Lower leg skin (tissue), 4 donors: ENCODE data around the gene SLC22A23. TPM values are rescaled to one million over a fixed set of nuclear protein-coding genes. Genes with fewer than 3 reads are reported as not detected.

Source experiments
- DNase-seq, 2 donors: peaks; one replicate each; pipeline ENCODE4 v3.0.0-alpha.2; 2019; ENCODE audit warnings: low spot score in 2 of 2
- H3K4me3 ChIP-seq: fragments of 200-600 bp; sonication (generic); 2 replicates; pipeline ENCODE4 v1.5.1; 2017; ENCODE audit warnings: mild to moderate bottlenecking, low read depth; ENCODE audit not compliant: poor library complexity, severe bottlenecking
- CTCF ChIP-seq, 3 donors: fragments of 450-650 bp; IDR thresholded peaks; one replicate each; pipeline ENCODE4 v1.5.1; 2016; ENCODE audit warnings: antibody characterized with exemption in 3 of 3, mild to moderate bottlenecking in 3 of 3, moderate library complexity in 2 of 3
- POLR2A ChIP-seq, 2 donors: fragments of 450-650 bp; IDR thresholded peaks; one replicate each; pipeline ENCODE4 v1.6.1; 2016 to 2017; ENCODE audit warnings: antibody characterized with exemption in 2 of 2, mild to moderate bottlenecking in 1 of 2, moderate library complexity in 1 of 2
- WGBS, 2 donors: methylation state at CpG; one replicate each; pipeline ENCODE4 v1.1.5; 2018; 5-methylcytosine and 5-hydroxymethylcytosine counted together
- intact Hi-C: fragments of 100-400 bp; cut with DNase I; formaldehyde crosslinking; loops from one replicate; pipeline ENCODE4 v1.15.0; 2023; ENCODE audit warnings: low total_unique reads
- total RNA-seq, 4 donors: library from RNA; depleted of rRNA; stranded (reverse); fragments of >200 nt; gene quantifications; one replicate each; pipeline ENCODE4 v1.1.0, GENCODE V29; 2016

SLC22A23 gene
- total RNA-seq, 4 donors from 2014 or later, result 29.2 to 50.7 (median 43.2) TPM

- DNase-seq, result no peak
- no peak for TF ChIP-seq POLR2A (IDR thresholded peaks at IDR 0.05)
- no peak for TF ChIP-seq CTCF (IDR thresholded peaks at IDR 0.05)
- 85 to 87% methylated on average over 10 of the region's 10 CpGs for WGBS, 2 donors
- H3K4me3 ChIP-seq, result no peak overlapping the region
- intact Hi-C loops, result loop anchor here (10.0 kb wide), 1 partner anchor 128 kb away; no protein-coding TSS in a partner anchor
Measured at GRCh38 chr6:3252369-3252768, 204.5 kb downstream of the SLC22A23 start.

GRCh38 chr6:3251462-3252314, 205.2 kb downstream of the SLC22A23 start:
- no peak overlapping the region for H3K4me3 ChIP-seq
- DNase-seq, result peak; percentile 81 to 96
- no peak for TF ChIP-seq POLR2A (IDR thresholded peaks at IDR 0.05)
- TF ChIP-seq CTCF (IDR thresholded peaks at IDR 0.05), result peak in 1 of 3 donors; percentile 97
- intact Hi-C loops, result loop anchor here (10.0 kb wide), 1 partner anchor 127 kb away; no protein-coding TSS in a partner anchor
- 35 to 39% methylated on average over 20 of the region's 20 CpGs for WGBS, 2 donors

- no peak overlapping the region for H3K4me3 ChIP-seq
- intact Hi-C loops, result loop anchor here (10.0 kb wide), 1 partner anchor 125 kb away; no protein-coding TSS in a partner anchor
- no peak for DNase-seq
- 76 to 81% methylated on average over 9 of the region's 9 CpGs for WGBS, 2 donors
- TF ChIP-seq CTCF (IDR thresholded peaks at IDR 0.05) (no peak), POLR2A (IDR thresholded peaks at IDR 0.05) (no peak)
Measured at GRCh38 chr6:3250231-3250675, 206.6 kb downstream of the SLC22A23 start.

GRCh38 chr6:3249821-3250220, 207.0 kb downstream of the SLC22A23 start:
- no peak for DNase-seq
- intact Hi-C loops, result loop anchor here (10.0 kb wide), 1 partner anchor 125 kb away; no protein-coding TSS in a partner anchor
- no peak overlapping the region for H3K4me3 ChIP-seq
- no peak for TF ChIP-seq POLR2A (IDR thresholded peaks at IDR 0.05)
- no peak for TF ChIP-seq CTCF (IDR thresholded peaks at IDR 0.05)
- WGBS, 2 donors, result 89 to 95% methylated on average over 3 of the region's 3 CpGs

GRCh38 chr6:3247255-3248146, 209.3 kb downstream of the SLC22A23 start:
- intact Hi-C loops, result no loop called here
- H3K4me3 ChIP-seq, result no peak overlapping the region
- WGBS, 2 donors, result 44 to 48% methylated on average over 36 of the region's 36 CpGs
- no peak for TF ChIP-seq CTCF (IDR thresholded peaks at IDR 0.05)
- DNase-seq, result peak in 1 of 2 donors; percentile 93
